SU-DHL-6 (cell line): Measurements from ENCODE around the gene TRIM58.

Source experiments
- H2AFZ ChIP-seq: fragments of 200-600 bp; sonication (generic); 2 replicates; pipeline ENCODE4 v1.6.1; 2014; ENCODE audit warnings: low read depth, mild to moderate bottlenecking, moderate library complexity, mixed read lengths, antibody characterized with exemption, low read length; ENCODE audit not compliant: severe bottlenecking
- H3F3A ChIP-seq: fragments of 200-600 bp; shearing (Covaris generic); 2 replicates; pipeline ENCODE4 v1.6.0; 2016; ENCODE audit warnings: antibody characterized with exemption, mild to moderate bottlenecking; ENCODE audit not compliant: insufficient read depth
- H3K27ac ChIP-seq: fragments of 200-600 bp; sonication (generic); 2 replicates; pipeline ENCODE4 v1.5.1; 2016; ENCODE audit warnings: low read depth, mild to moderate bottlenecking, low read length, moderate library complexity, mixed read lengths
- H3K27me3 ChIP-seq: fragments of 200-600 bp; sonication (generic), shearing (Covaris generic); 2 replicates; pipeline ENCODE4 v1.6.0; 2014; ENCODE audit warnings: mild to moderate bottlenecking, low read length
- H3K36me3 ChIP-seq: fragments of 200-600 bp; sonication (generic); 2 replicates; pipeline ENCODE4 v1.6.1; 2014; ENCODE audit warnings: mild to moderate bottlenecking, low read length, mixed read lengths
- H3K4me2 ChIP-seq: fragments of 300-600, 200-600 bp; shearing (Covaris generic), sonication (generic); 2 replicates; pipeline ENCODE4 v1.6.0; 2014; ENCODE audit warnings: low read length, low read depth, mild to moderate bottlenecking; ENCODE audit not compliant: poor library complexity, severe bottlenecking
- H3K4me3 ChIP-seq: fragments of 200-600 bp; sonication (generic); 2 replicates; pipeline ENCODE4 v1.5.1; 2014; ENCODE audit warnings: antibody characterized with exemption, low read length, mild to moderate bottlenecking, mixed read lengths; ENCODE audit not compliant: insufficient read depth, poor library complexity, severe bottlenecking
- H3K79me2 ChIP-seq: fragments of 200-600 bp; sonication (generic); 2 replicates; pipeline ENCODE4 v1.6.1; 2014; ENCODE audit warnings: mild to moderate bottlenecking, low read length, moderate library complexity; ENCODE audit not compliant: insufficient read depth
- H3K9ac ChIP-seq: fragments of 200-600 bp; sonication (generic); 2 replicates; pipeline ENCODE4 v1.7.0; 2014; ENCODE audit warnings: mild to moderate bottlenecking, low read length
- H3K9me2 ChIP-seq: fragments of 200-600 bp; sonication (generic); replicated peaks from 2 replicates; pipeline ENCODE4 v1.6.1; 2014; ENCODE audit warnings: low read length; ENCODE audit not compliant: insufficient read depth
- H3K9me3 ChIP-seq: fragments of 200-600 bp; sonication (generic); 2 replicates; pipeline ENCODE4 v1.6.1; 2014; ENCODE audit warnings: low read length, mixed read lengths; ENCODE audit not compliant: insufficient read depth
- H4K20me1 ChIP-seq: fragments of 200-600 bp; sonication (generic); 2 replicates; pipeline ENCODE4 v1.6.1; 2014; ENCODE audit warnings: low read depth, mild to moderate bottlenecking, antibody characterized with exemption, low read length, moderate library complexity, mixed read lengths
- EZH2phosphoT487 ChIP-seq: fragments of 200-600 bp; sonication (generic), shearing (Covaris generic); conservative IDR thresholded peaks from 2 replicates; pipeline ENCODE4 v1.6.1; 2018; ENCODE audit warnings: mild to moderate bottlenecking, antibody characterized with exemption, low read length, moderate library complexity, mixed read lengths
- TF ChIP-seq, protein P1 (sequence below): fragments of 200-600 bp; sonication (generic); IDR thresholded peaks from one replicate; pipeline ENCODE4 v1.5.1; 2017; ENCODE audit warnings: antibody characterized with exemption, mild to moderate bottlenecking, low read length, moderate library complexity; ENCODE audit not compliant: insufficient read depth, poor library complexity, severe bottlenecking

TRIM58 gene

GRCh38 chr1:247864644-247865043 lies 7.7 kb downstream of the TRIM58 start:
- Histone ChIP-seq H3K27me3 (no peaks in the 10 kb centered on the region), H3K9ac (no peak overlapping the region), H4K20me1 (no peaks in the 10 kb centered on the region), H3K9me3 (no peaks in the 10 kb centered on the region; the same call in 1 of the 2 replicates), H3K4me3 (no peak overlapping the region), H3K4me2 (no peak overlapping the region), H3K9me2 (no peaks in the 10 kb centered on the region), H3F3A (no peaks in the 10 kb centered on the region), H2AFZ (no peak overlapping the region), H3K36me3 (no peaks in the 10 kb centered on the region), H3K27ac (no peak overlapping the region), H3K79me2 (no peaks in the 10 kb centered on the region)
- TF ChIP-seq, protein P1, sequence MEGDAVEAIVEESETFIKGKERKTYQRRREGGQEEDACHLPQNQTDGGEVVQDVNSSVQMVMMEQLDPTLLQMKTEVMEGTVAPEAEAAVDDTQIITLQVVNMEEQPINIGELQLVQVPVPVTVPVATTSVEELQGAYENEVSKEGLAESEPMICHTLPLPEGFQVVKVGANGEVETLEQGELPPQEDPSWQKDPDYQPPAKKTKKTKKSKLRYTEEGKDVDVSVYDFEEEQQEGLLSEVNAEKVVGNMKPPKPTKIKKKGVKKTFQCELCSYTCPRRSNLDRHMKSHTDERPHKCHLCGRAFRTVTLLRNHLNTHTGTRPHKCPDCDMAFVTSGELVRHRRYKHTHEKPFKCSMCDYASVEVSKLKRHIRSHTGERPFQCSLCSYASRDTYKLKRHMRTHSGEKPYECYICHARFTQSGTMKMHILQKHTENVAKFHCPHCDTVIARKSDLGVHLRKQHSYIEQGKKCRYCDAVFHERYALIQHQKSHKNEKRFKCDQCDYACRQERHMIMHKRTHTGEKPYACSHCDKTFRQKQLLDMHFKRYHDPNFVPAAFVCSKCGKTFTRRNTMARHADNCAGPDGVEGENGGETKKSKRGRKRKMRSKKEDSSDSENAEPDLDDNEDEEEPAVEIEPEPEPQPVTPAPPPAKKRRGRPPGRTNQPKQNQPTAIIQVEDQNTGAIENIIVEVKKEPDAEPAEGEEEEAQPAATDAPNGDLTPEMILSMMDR, result no peak
- no peak for TF ChIP-seq EZH2phosphoT487

DNA sequence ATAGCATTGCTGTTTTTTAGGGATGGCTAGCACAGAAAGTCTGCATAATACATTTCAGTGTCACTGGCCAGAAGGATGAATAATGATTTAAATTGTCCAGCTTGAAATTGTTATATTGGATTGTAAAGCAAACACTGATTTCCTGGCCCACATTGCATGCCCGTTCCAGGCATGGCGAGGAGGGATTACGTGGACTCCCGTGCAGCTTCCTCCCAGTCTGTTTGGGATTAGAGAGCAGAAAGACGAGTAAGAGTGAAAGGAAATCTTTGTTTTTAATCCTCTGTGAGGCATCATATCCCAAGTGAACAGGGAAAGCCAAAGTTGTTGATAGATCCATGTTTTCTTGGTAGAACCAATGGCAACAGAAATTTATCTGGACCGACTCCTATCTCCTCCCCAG lies 8.4 kb downstream of the TRIM58 start:
- H3K9me3 ChIP-seq, result peaks cover 4% of the 10 kb centered on the region; the same call in 1 of the 2 replicates
- no peak overlapping the region for H2AFZ ChIP-seq
- H3K79me2 ChIP-seq, result no peaks in the 10 kb centered on the region
- no peak overlapping the region for H3K4me2 ChIP-seq
- H3F3A ChIP-seq, result no peaks in the 10 kb centered on the region
- no peaks in the 10 kb centered on the region for H3K27me3 ChIP-seq
- no peaks in the 10 kb centered on the region for H4K20me1 ChIP-seq
- H3K4me3 ChIP-seq, result no peak overlapping the region
- no peak overlapping the region for H3K27ac ChIP-seq
- no peaks in the 10 kb centered on the region for H3K36me3 ChIP-seq
- H3K9me2 ChIP-seq, result no peaks in the 10 kb centered on the region
- TF ChIP-seq EZH2phosphoT487, result no peak
- TF ChIP-seq, protein P1, result no peak
- no peak overlapping the region for H3K9ac ChIP-seq

- Histone ChIP-seq H3K4me2 (no peak overlapping the region), H4K20me1 (no peaks in the 10 kb centered on the region)
- TF ChIP-seq, protein P1, result no peak
- TF ChIP-seq EZH2phosphoT487, result no peak
Observed at GRCh38 chr1:247883346-247883745, 26.4 kb downstream of the TRIM58 start.

More at GRCh38 chr1:247883346-247883745, 26.4 kb downstream of the TRIM58 start:
- Histone ChIP-seq H3K9ac (no peak overlapping the region), H3K36me3 (no peaks in the 10 kb centered on the region), H3K27ac (no peak overlapping the region), H3K4me3 (no peak overlapping the region), H3K79me2 (no peaks in the 10 kb centered on the region), H3K9me2 (no peaks in the 10 kb centered on the region), H3K9me3 (no peaks in the 10 kb centered on the region), H2AFZ (no peak overlapping the region), H3F3A (no peaks in the 10 kb centered on the region), H3K27me3 (no peaks in the 10 kb centered on the region)
